Neutrophil (primary cell): ENCODE measurements around the gene HGS.

Source experiments
- H3K27ac ChIP-seq: fragments of 200-600 bp; sonication (generic); 2 replicates; pipeline ENCODE4 v1.5.1; 2016; ENCODE audit warnings: mild to moderate bottlenecking, moderate library complexity
- H3K27me3 ChIP-seq: fragments of 200-600 bp; sonication (generic); 2 replicates; pipeline ENCODE4 v1.6.0; 2016; ENCODE audit warnings: mild to moderate bottlenecking
- H3K36me3 ChIP-seq: fragments of 200-600 bp; sonication (generic); 2 replicates; pipeline ENCODE4 v1.5.1; 2017
- H3K4me1 ChIP-seq, 2 experiments: fragments of 200-600 bp in 1 of 2; sonication (generic) in 1 of 2; 1 replicate in 1 of 2; 2 replicates in 1 of 2; pipeline versions ENCODE4 v1.5.1 to v1.6.1; 2013 to 2016; ENCODE audit warnings: low read depth in 1 of 2, low read length in 1 of 2, mild to moderate bottlenecking in 1 of 2, moderate library complexity in 1 of 2; ENCODE audit not compliant: control insufficient read depth in 1 of 2, insufficient read depth in 1 of 2
- H3K4me3 ChIP-seq, 2 experiments: fragments of 200-600 bp in 1 of 2; sonication (generic) in 1 of 2; 1 replicate in 1 of 2; 2 replicates in 1 of 2; pipeline ENCODE4 v1.5.1; 2013 to 2016; ENCODE audit warnings: low read depth in 1 of 2, low read length in 1 of 2, mild to moderate bottlenecking in 1 of 2, moderate library complexity in 1 of 2
- H3K9me3 ChIP-seq: fragments of 200-600 bp; sonication (generic); 2 replicates; pipeline ENCODE4 v1.5.1; 2016
- CTCF ChIP-seq: fragments of 200-600 bp; sonication (generic); IDR thresholded peaks from 2 replicates; pipeline ENCODE4 v1.5.1; 2016; ENCODE audit warnings: antibody characterized with exemption

Gene HGS

GRCh38 chr17:81646869-81647600, 36.8 kb upstream of the HGS start:
- H3K27me3 ChIP-seq, result peaks cover 56% of the 10 kb centered on the region
- H3K4me3 ChIP-seq, result no peak overlapping the region
- no peaks in the 10 kb centered on the region for H3K4me1 ChIP-seq
- no peak for TF ChIP-seq CTCF
- H3K36me3 ChIP-seq, result no peaks in the 10 kb centered on the region
- H3K27ac ChIP-seq, result no peak overlapping the region
- peaks cover 7% of the 10 kb centered on the region for H3K9me3 ChIP-seq

GRCh38 chr17:81647640-81648012, 36.2 kb upstream of the HGS start:
- Histone ChIP-seq H3K4me3 (no peak overlapping the region), H3K9me3 (peaks cover 7% of the 10 kb centered on the region), H3K27me3 (peaks cover 56% of the 10 kb centered on the region), H3K4me1 (no peaks in the 10 kb centered on the region), H3K27ac (no peak overlapping the region), H3K36me3 (no peaks in the 10 kb centered on the region)
- no peak for TF ChIP-seq CTCF

- Histone ChIP-seq H3K4me3 (no peak overlapping the region), H3K27ac (no peak overlapping the region), H3K9me3 (peaks cover 7% of the 10 kb centered on the region), H3K4me1 (peaks cover 4 to 5% of the 10 kb centered on the region in 2 experiments), H3K36me3 (no peaks in the 10 kb centered on the region), H3K27me3 (peaks cover 57% of the 10 kb centered on the region)
- TF ChIP-seq CTCF, result no peak
Measured at GRCh38 chr17:81648013-81648706, 35.7 kb upstream of the HGS start.

- no peak overlapping the region for H3K4me3 ChIP-seq
- no peak for TF ChIP-seq CTCF
- no peaks in the 10 kb centered on the region for H3K36me3 ChIP-seq
- peaks cover 7% of the 10 kb centered on the region for H3K9me3 ChIP-seq
- H3K27ac ChIP-seq, result no peak overlapping the region
- peaks cover 63% of the 10 kb centered on the region for H3K27me3 ChIP-seq
- peaks cover 9 to 10% of the 10 kb centered on the region in 2 experiments for H3K4me1 ChIP-seq
Measured at GRCh38 chr17:81648707-81649085, 35.1 kb upstream of the HGS start.

- Histone ChIP-seq H3K4me1 (peaks cover 10% of the 10 kb centered on the region in 2 experiments), H3K4me3 (no peak overlapping the region), H3K27ac (no peak overlapping the region)
Measured at GRCh38 chr17:81650951-81651350, 32.9 kb upstream of the HGS start.

More at GRCh38 chr17:81650951-81651350, 32.9 kb upstream of the HGS start:
- no peak for TF ChIP-seq CTCF
- Histone ChIP-seq H3K9me3 (peaks cover 7% of the 10 kb centered on the region), H3K36me3 (no peaks in the 10 kb centered on the region), H3K27me3 (peaks cover 61% of the 10 kb centered on the region)
